GM21576 (cell line): Measurements from ENCODE around the gene ZNF8.
"Not testable (repeated sequence)": the region's sequence is repeated elsewhere in the genome, so short reads cannot be mapped to it uniquely, and the experiment has no call there.

Experiments
- ATAC-seq: cut with Tn5 transposase; IDR thresholded peaks from one replicate; pipeline ENCODE4 v1.9.1; 2021; ENCODE audit warnings: mild to moderate bottlenecking, moderate library complexity; ENCODE audit not compliant: unreplicated experiment

Gene ZNF8

DNA sequence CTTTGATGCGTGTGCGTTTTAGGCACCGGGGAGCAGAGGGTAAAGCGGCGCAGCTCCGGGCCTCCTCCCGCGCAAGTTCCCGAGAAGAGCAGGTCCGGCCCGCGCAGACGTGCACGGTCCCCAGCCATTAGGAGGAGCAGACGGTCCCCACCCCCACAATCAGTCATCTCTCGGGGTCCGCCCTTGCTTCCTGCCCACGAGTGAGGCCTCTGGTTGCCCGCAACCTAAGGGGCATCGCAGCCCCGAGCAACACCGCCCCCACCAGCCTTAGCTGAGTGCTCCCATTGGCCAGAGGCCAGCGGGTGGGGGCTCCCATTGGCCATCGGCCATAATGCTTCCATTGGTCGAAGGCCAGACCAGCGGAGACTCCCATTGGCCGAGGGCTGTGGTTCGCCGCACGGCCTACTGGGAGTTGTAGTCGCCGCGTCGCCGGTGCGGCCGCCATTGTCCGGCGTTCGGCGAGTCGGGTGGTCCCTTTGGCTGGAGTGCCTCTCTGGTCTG, at the start of gene ZNF8:
TSS of gene ZNF8 (plus strand) at position 415 of the 501 bp plus-strand sequence. CDS start 127 bp downstream, outside the sequence.
- ATAC-seq: peak; percentile 95

DNA sequence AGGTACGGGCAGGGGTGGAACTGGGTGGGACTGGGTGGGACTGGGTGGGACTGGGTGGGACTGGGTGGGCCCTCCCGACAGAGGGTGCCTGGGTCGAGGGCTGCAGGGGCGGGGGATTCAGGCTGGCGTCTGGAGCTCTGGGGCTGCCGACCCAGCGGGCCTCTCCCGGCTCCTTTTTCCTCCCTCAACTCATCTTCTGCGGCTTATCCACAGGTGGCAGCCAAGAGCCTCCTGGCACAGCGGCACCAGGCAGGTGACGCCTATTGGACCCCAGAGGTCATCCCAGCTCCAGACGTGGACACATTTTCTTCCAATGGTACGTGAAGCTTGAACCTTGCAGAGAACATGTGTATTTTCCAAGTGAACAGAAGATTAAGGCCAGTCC, 49.5 kb upstream of the ZNF8 start:
- ATAC-seq: no peak

DNA sequence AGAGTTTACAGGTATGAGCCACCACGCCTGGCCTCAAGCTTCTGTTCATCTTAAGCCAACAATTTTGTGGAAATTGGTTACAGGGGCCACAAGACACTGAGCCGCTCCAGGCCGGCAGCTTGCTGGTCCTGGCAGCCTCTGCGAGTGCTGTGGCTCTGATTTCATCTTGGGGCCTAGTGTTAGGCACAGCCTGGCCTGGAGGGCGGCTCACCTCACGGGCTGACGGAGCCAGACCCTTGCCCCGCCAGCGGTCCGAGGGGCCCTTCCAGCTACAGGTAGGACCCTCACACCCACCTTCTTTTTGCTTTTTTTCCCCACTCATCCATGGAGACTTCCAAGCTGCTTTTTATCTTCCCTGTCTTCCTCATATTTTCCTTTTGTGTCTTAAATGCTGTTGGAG, 41.4 kb upstream of the ZNF8 start:
- ATAC-seq: no peak

DNA sequence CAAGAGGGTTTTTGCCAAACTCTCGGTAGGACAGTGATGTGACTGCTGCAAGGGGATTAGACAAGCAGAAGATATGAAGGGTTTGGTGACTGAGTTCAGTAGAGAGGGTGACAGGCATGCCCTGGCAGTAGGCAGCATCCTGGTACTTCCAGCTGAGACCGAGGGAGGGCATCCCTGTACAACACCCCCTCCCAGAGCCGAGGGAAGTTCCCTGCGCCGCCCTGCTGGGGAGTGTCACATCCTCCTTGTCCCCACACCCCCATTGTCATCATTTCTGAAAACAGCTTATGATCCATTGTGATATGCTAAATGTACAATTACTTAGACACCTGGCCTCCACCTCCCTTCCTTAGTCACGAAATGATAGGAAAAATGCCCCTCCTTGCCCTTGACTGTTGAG, 35.4 kb upstream of the ZNF8 start:
- ATAC-seq: no peak

DNA sequence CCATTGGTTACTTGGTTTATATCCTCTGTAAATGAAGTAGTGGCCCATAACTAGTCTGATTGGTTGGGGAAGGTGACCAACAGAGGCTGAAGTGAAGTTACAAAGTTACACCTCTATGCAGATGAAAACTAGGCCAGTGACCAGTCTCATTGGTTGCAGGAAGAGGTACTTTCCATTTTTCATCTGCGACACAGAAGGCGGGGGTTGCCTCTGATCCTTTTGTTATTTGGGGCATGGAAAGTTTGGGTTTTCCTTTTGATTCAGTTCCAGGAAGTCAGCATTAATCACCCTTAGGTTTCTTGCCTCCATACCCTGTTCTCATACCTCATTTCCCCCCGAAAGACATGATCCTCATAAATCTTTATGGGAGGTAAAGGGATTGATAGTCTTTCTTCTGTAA, 29.9 kb upstream of the ZNF8 start:
- ATAC-seq: no peak

DNA sequence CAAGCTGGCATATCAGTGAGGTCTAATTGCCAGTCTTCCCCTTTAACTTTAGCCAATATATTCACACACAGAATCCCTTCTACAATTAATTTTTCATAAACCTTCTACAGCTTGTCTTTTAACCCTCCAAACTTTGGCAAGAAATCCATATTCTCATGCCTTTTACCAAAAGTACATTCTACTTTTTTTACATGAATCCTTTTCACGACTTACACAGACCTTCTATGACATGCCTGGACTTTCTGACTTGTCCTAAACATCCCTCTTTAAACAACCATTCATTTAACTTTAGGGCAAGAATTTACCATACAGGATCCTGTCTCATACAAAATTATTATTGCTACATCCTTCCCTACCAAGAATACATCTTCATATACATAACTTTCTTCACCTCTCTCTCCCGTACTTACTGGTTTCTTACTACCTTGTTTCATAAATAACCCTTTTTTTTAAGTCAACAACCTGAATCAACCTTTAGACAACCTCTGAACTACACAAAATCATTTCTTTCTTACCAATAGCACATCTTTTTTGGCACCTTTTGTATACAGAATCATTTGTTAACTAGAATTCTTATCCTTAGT, 26.6 kb upstream of the ZNF8 start:
- ATAC-seq: no peak

DNA sequence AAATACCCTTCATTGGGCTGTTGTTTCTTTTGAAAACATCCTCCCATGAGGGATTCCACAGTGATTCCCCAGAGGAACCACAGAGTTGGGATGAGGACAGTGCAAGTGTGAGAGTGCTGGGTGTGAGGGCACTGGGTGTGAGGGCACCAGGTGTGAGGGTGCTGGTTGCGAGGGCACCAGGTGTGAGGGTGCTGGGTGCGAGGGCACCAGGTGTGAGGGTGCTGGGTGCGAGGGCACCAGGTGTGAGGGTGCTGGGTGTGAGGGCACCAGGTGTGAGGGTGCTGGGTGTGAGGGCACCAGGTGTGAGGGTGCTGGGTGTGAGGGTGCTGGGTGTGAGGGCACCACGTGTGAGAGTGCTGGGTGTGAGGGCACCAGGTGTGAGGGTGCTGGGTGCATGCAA, 20.5 kb upstream of the ZNF8 start:
- ATAC-seq: not testable (repeated sequence)

DNA sequence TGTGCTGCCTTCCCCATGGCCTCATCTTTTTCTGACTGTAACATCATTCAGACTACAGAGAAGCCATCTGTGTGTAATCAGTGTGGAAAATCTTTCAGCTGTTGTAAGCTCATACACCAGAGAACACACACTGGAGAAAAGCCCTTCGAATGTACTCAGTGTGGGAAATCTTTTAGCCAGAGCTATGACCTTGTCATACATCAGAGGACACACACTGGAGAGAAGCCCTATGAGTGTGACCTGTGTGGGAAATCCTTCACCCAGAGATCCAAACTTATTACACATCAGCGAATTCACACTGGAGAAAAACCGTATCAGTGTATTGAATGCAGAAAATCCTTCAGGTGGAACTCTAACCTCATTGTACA, 17.2 kb upstream of the ZNF8 start:
- no peak for ATAC-seq

DNA sequence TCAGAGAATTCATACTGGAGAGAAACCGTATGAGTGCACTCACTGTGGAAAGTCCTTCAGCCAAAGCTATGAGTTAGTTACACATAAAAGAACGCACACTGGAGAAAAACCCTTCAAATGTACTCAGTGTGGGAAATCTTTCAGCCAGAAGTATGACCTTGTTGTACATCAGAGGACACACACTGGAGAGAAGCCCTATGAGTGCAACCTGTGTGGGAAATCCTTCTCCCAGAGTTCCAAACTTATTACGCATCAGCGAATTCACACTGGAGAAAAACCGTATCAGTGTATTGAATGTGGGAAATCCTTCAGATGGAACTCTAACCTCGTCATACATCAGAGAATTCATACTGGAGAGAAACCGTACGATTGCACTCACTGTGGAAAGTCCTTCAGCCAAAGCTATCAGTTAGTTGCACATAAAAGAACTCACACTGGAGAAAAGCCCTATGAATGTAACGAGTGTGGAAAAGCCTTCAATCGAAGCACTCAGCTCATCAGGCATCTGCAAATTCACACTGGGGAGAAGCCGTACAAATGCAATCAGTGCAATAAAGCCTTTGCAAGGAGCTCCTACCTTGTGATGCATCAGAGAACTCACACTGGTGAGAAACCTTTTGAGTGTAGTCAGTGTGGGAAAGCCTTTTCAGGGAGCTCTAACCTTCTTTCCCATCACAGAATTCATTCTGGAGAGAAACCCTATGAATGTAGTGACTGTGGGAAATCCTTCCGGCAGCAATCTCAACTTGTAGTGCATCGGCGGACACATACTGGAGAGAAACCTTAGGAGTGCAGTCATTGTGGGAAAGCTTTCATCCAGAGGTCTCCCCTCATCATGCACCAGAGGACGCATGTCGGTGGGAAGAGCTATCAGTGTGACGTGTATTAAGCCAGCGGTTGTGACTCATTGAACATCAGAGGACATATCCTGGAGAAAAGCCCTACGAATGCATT, 16.5 kb upstream of the ZNF8 start:
- ATAC-seq: no peak

DNA sequence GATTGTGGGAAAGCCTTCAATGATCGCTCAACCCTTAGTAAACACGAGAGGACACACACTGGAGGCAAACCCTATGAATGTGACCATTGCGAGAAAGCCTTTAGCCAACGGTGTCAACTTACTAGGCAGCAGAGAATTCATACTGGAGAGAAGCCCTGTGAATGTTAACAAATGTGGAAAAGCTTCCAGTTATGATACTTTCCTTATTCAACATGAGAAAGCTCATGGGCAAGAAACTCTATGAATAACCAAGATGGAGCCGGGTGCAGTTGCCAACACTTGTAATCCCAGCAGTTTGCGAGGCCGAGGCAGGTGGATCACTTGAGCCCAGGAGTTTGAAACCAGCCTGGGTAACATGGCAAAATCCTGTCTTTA, 15.8 kb upstream of the ZNF8 start:
- ATAC-seq: no peak

DNA sequence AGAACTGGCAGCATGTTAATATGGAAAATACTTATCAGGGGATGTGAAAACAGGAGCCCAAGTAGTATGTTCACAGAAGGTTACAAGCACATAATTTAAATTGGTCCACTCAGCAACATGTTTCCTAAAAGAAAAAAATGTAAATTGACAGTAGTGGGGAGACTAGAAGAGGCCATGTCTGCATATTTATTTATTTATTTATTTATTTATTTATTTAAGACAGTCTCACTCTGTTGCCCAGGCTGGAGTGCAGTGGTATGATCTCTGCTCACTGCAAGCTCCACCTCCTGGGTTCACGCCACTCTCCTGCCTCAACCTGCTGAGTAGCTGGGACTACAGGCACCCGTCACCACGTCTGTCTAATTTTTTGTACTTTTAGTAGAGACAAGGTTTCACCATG, 13.7 kb upstream of the ZNF8 start:
- no peak for ATAC-seq

DNA sequence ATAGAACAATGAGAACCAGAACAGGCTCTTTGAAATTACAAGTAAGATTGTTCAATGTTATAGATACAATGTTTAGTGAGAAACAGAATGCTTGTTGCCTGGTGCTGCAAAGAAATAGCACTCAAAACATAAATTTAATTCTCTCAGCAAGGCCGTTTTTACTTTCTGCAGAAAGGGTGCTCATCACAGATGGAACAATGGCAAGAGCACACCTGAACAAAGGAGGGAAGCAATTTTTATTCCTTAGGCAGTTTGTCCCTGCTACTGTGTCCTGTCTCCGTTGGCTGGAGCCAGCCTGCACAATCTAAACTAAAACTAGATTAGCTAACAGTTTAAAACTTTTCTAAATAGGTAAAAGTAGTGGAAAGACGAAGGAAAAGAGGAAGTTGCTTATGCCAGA, 10.4 kb upstream of the ZNF8 start:
- ATAC-seq: no peak

DNA sequence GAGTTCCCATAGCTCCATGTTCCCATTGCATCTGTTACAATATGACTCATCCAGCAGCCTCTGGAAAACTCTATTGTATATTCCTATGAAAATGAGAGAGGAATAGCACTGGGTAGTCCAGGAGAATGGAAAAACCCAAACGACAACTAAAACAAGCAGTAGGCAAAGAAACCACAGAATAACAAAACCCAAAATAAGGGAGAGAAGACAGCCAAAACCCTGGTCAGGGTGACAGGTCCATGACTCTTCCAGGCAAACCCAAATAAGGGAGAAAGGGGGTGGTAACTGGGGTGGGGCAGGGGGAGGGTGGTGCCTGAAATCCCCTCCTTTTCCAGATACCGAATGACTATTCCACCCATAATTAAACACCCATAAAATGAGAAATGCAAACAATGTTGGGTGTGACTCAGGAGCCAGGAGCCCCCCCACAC, 4.0 kb upstream of the ZNF8 start:
- no peak for ATAC-seq

DNA sequence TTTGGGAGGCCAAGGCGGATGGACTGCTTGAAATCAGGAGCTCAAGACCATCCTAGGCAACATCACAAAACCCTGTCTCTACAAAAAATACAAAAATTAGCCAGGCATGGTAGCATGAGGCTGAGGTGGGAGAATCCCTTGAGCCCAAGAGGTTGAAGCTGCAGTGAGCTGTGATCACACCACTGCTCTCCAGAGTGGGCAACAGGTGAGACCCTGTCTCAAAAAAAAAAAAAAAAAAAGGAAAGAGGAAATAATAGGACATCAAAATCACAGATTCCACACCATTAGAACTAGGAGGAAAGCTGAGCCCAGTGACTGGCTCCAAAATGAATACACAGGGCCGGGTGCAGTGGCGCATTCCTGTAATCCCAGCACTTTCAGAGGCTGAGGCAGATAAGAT, 3.2 kb upstream of the ZNF8 start:
- no peak for ATAC-seq

DNA sequence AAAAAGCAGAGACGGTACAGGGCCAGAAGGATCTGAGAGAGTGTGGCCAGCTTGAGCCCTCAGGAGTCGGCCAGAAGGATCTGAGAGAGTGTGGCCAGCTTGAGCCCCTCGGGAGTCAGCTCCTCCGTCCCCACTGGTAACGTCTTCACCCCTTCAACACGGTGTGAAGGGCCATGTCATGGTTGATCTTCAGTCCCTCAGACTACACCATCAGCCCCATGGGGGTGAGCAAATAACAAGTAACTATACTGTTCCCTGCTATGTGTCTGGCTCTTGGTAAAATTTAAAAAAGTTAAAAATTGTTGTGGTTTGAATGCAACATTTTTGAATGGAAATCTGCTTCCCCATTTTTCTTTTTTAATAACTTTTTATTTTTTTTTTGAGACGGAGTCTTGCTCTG, 1.6 kb upstream of the ZNF8 start:
- ATAC-seq: no peak

DNA sequence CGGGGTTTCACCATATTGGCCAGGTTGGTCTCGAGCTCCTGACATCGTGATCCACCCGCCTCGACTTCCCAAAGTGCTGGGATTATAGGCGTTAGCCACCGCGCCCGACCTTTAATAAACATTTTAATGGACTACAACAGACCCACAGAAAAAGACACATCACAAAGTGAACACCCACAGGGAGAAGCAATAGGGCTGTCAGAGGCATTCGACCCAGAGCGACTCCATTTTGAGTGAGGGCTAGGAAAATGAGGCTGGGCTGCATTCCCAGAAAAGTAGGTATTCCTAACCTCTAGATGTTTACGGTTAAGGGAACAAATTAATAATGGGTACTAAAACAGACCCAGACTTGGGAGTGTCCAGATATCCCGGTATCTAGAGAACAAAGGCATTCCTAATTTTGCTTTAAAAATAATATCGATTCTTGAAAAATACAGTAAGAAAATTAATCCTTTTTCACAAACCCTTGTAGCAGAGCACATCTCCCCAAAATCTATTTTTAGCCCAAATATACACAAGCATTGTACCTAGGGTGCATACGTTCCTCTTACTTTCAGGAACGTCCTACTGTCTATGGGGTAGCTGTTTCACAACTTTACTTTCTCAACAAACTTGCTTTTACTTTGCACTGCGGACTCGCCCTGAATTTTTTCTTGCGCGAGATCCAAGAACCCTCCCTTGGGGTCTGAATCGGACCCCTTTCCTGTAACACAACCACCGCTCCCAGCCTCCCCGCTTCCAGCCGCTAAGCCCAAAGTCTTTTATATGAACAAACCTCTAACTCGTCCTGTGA, 811 bp upstream of the ZNF8 start:
- no peak for ATAC-seq

DNA sequence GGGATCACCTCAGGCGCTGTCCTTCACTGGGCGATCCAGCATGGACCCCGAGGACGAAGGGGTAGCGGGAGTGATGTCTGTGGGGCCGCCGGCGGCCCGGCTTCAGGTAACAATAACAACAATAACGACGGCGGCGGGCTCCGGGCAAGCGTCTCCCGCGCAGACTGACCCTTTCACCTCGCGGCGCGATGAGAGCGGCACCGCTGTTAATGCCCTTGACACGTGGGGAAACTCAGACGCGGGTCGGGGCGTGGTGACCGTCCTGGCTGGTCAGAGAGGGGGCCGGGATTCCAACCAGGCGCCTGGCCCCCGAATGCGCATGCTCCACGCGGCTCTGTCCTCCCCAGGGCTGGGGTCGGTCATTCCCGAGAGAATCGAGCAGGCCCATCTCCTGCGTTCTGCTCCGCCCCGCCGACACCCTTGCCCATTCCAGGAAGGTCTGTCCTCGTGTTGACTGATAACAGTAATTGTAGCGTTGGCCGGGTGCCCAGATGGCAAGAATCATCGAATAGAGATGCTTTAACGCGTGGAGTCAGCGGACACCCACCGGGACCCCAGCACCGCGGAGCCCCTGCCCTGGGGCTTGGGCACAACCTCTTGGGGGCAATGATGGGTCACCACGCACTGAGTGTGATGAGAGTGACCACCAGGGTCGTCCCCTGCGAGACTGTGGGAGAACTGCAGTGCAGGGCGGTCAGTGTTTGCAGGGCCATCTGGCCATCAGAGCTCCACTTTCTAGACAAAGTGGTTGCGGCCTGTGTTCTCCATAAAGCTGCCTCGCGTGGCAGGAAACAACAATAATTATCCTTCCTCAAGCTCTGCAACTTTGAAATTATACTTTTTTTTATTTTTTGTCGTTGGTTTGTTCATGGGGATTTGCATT, 528 bp downstream of the ZNF8 start:
- ATAC-seq: peak; percentile 27

DNA sequence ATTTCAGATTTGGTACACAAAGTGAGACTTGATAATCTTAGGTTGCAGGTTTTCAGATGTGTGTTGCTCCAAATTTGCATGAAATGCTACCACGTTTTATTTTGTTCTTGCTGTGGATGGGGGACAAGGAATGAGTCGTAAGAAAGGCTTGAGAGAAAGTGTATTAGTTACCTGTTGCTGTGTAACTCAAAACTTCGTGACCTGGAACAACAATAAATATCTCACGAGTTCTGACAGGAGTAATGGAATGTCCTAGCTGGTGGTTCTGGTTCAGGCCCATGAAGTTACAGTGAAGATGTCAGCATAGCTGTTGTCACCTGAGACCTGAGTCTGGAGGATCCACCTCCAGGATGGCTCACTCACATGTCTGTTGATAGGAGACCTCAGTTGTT, 1.2 kb downstream of the ZNF8 start:
- ATAC-seq: no peak

DNA sequence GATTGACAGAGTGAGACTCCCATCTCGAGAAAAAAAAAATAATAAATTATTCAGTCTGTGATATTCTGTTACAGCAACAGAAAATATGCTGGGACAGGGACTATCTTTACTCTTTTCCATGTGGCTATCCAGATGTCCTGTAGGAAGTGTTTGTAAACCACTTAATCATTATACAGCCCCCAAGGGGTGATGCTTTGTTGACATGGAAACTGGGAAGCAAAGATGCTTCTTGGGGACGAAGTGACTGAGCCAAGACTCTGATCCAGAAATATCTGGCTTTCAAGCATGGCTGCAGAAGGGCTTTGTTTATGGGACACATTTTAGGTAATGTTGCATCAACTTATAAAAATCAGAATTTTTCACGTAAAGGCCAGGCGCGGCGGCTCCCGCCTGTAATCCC, 5.4 kb downstream of the ZNF8 start:
- ATAC-seq: no peak

DNA sequence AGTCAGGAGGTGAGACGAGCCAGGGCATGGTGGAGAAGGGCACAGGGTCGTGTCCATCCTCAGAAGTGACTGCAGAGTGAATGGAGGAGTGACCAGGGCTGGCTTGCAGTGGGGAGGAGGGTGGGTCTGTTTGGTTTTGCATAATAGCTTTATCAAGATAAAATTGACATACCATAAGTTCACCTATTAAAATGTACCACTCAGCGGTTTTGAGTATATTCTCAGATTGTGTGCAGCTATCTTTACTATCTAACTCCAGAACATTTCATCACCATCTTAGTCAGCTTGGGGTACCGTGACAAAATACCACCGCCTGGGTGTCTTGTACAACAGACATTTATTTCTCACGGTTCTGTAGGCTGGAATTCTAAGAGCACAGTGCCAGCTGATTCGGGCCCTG, 13.2 kb downstream of the ZNF8 start:
- no peak for ATAC-seq
